Measurements from ENCODE around the gene YIPF3. TPM values are rescaled to one million over a fixed set of nuclear protein-coding genes. Genes with fewer than 3 reads are reported as not detected.

The YIPF3 gene
- total RNA-seq, 6 experiments from 2014 or later, result 58.9 to 70.0 (median 62.7) TPM

DNA sequence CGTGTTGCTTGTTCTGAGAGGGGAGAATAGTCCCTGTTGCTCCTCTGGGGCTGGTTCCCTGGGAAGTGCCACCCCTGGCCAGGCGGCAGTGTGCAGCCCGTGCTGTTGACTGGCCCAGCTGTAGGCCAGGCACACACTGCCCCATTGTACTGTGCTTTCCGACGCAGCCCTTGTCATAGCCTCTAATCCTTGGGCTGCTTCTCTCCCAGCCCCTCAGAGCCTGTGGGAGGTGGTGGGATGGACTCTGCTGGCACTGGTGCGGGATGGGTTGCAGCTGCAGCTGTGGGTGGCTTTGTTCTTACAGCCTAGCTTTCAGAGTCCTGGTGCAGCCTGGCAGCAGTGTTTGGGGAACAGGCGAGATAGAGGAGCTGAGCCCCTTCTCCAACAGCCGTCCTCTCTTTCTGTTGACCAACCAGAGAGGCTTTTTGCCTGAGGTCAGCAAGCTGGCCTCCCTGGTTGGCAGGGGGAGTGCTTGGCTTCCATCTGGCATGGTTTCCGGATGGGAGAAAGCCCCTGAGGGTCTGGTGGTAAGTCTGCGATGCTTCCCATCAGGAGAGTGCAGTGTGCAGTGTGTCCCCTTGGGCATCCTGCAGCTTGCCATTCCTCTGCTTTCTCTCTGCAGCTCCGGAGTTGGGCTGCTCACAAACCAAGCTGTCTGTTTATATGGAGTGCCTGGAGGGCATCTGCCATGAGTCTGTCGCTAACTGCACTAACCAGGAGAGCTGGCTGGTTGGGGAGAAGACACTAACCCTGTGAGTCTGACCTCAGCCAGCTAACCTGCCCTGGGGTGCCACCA lies 27.3 kb downstream of the YIPF3 start:
- intact Hi-C loops (cut with DNase I), result loop anchor here in 1 of 2 donors (5.0 kb wide), 1 partner anchor 87 kb away; no protein-coding TSS in a partner anchor
- Histone ChIP-seq H3K36me3 (no peaks in the 10 kb centered on the region), H3K4me3 (no peak overlapping the region), H3K9me3 (no peaks in the 10 kb centered on the region), H3K4me1 (peaks cover 0 to 10% (median 4%) of the 10 kb centered on the region in 4 donors), H3K27me3 (no peaks in the 10 kb centered on the region), H3K27ac (no peak overlapping the region)
- DNase-seq (no peak), ATAC-seq (no peak)
- WGBS (ENCODE audit: insufficient coverage, low coverage, low lambda C conversion rate, missing lambda C conversion rate), result 75% methylated on average over 2 of the region's 12 CpGs
- TF ChIP-seq, protein P1, sequence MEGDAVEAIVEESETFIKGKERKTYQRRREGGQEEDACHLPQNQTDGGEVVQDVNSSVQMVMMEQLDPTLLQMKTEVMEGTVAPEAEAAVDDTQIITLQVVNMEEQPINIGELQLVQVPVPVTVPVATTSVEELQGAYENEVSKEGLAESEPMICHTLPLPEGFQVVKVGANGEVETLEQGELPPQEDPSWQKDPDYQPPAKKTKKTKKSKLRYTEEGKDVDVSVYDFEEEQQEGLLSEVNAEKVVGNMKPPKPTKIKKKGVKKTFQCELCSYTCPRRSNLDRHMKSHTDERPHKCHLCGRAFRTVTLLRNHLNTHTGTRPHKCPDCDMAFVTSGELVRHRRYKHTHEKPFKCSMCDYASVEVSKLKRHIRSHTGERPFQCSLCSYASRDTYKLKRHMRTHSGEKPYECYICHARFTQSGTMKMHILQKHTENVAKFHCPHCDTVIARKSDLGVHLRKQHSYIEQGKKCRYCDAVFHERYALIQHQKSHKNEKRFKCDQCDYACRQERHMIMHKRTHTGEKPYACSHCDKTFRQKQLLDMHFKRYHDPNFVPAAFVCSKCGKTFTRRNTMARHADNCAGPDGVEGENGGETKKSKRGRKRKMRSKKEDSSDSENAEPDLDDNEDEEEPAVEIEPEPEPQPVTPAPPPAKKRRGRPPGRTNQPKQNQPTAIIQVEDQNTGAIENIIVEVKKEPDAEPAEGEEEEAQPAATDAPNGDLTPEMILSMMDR (IDR thresholded peaks at IDR 0.05), result no peak
- no peak for TF ChIP-seq POLR2A (IDR thresholded peaks at IDR 0.05)

DNA sequence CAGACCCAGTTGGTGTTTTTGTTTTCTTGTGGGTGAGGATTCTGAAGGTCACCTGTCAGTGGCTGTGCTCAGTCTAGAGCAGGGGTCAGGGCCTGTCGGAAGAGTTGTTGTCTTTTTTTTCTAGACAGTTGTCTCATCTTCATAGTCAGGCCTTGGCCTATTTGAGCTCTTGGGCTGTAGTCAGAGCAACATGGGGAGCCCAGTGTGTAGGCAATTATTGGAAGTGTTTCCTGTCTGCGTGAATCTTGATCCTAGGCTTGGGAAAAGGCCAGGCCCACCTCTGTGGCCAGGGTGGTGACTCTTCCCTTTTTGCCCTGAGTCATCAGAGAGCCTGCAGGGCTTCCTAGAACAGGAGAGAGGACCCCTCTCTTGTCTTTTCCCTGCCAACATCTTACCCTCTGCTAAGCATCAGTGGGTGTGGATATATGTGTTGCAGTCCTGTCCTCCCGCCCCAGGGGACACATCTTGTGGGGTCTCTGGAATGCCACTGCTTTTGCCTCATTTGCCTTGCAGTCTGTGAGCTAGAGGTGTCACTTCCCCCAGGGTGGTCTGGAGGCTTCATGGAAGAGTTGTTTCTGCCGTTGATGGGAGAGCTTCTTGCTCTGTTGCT lies 28.0 kb downstream of the YIPF3 start:
- 81% methylated on average over 4 of the region's 4 CpGs for WGBS (ENCODE audit: insufficient coverage, low coverage, low lambda C conversion rate, missing lambda C conversion rate)
- ATAC-seq (no peak), DNase-seq (no peak)
- TF ChIP-seq, protein P1 (IDR thresholded peaks at IDR 0.05), result no peak
- TF ChIP-seq POLR2A (IDR thresholded peaks at IDR 0.05), result no peak
- intact Hi-C loops (cut with DNase I), result loop anchor here in 1 of 2 donors (5.0 kb wide), 1 partner anchor 86 kb away; no protein-coding TSS in a partner anchor
- no peak overlapping the region for H3K27ac ChIP-seq
- H3K4me1 ChIP-seq, result peaks cover 0 to 5% (median 2%) of the 10 kb centered on the region in 4 donors
- no peaks in the 10 kb centered on the region for H3K9me3 ChIP-seq
- H3K4me3 ChIP-seq, result no peak overlapping the region
- no peaks in the 10 kb centered on the region for H3K27me3 ChIP-seq
- H3K36me3 ChIP-seq, result no peaks in the 10 kb centered on the region

DNA sequence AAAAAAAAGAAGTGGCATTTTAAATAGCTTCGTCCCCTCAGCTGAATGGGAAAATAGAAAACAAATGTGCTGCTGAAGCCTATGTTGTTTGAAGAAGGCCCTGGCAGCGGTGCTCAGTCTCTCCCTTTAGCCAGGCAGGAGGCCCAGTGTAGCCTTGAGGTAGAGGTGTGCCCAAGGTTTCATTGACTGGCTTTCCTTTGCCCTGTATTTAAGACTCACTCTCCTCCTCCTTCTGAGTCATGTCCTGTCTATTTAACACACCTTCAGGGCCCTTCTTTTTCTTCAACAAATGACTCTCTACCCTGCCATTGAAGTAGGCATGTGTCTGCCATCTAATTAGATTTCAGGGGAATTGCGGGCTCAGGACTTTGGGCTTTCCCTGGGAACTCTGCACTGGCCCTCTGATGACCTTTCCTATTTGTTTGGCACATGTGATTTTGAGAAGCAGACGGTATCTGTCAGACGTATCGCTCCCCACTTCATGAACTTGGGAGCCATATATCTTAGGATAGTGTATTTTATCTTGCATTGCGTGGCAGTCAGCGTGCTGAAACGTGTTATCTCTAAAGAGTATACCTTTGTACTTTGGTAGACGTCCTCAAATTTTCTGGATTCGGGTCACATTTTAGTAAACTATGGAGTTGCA lies 35.0 kb downstream of the YIPF3 start:
- no peak for DNase-seq
- TF ChIP-seq, protein P1 (IDR thresholded peaks at IDR 0.05), result no peak
- no peak for TF ChIP-seq POLR2A (IDR thresholded peaks at IDR 0.05)

DNA sequence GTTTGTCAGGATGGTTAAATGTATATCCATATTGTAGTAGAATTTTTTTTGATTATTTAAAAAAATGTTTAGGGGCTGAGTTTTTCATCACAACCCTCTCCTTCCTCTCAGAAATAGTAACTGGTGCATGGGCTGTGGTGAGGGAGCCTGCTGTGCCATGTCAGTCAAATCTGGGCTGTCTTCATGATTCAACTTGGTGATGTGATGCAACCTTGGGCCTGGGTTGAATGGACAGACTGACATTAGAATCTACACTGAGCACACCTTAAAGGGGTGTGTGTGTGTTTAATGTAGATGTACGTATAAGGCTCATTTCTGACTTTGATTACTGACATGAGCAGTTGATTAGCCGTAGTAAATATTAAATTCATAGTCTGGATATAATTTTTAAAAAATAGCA lies 35.7 kb downstream of the YIPF3 start:
- intact Hi-C loops (cut with DNase I), result no loop called here
- 78% methylated on average over 2 of the region's 2 CpGs for WGBS (ENCODE audit: insufficient coverage, low coverage, low lambda C conversion rate, missing lambda C conversion rate)
- Histone ChIP-seq H3K9me3 (no peaks in the 10 kb centered on the region), H3K4me1 (peaks cover 0 to 30% (median 6%) of the 10 kb centered on the region in 4 donors), H3K27ac (no peak overlapping the region), H3K27me3 (no peaks in the 10 kb centered on the region), H3K36me3 (no peaks in the 10 kb centered on the region), H3K4me3 (no peak overlapping the region)
- no peak for TF ChIP-seq POLR2A (IDR thresholded peaks at IDR 0.05)
- TF ChIP-seq, protein P1 (IDR thresholded peaks at IDR 0.05), result no peak
- no peak for DNase-seq
- no peak for ATAC-seq

More for the DNA sequence above, 35.0 kb downstream of the YIPF3 start:
- H3K4me1 ChIP-seq, result peaks cover 0 to 30% (median 6%) of the 10 kb centered on the region in 4 donors
- no peak overlapping the region for H3K4me3 ChIP-seq
- H3K27ac ChIP-seq, result no peak overlapping the region
- no peaks in the 10 kb centered on the region for H3K9me3 ChIP-seq
- H3K27me3 ChIP-seq, result no peaks in the 10 kb centered on the region
- intact Hi-C loops (cut with DNase I), result no loop called here
- no peaks in the 10 kb centered on the region for H3K36me3 ChIP-seq
- WGBS (ENCODE audit: insufficient coverage, low coverage, low lambda C conversion rate, missing lambda C conversion rate), result 40% methylated on average over 11 of the region's 11 CpGs
- peak in 3 of 4 donors; percentile 19 to 35 (median 30) for ATAC-seq
